Mammary epithelial cell (primary cell): ENCODE results near the gene STRIP2.

Source experiments
- CTCF ChIP-seq, 2 donors: IDR thresholded peaks in 1 of 2; conservative IDR thresholded peaks in 1 of 2; 2 replicates each; pipeline ENCODE4 v1.5.1; 2011 to 2012; ENCODE audit warnings: inconsistent platforms in 2 of 2, low read length in 2 of 2, mild to moderate bottlenecking in 2 of 2, control low read depth in 1 of 2, low read depth in 1 of 2; ENCODE audit not compliant: insufficient read depth in 1 of 2; ENCODE audit errors: extremely low read depth in 1 of 2
- EZH2 ChIP-seq: IDR thresholded peaks from 2 replicates; pipeline ENCODE4 v1.6.1; 2012; ENCODE audit warnings: low read length, inconsistent platforms, borderline replicate concordance

- TF ChIP-seq CTCF (conservative IDR thresholded peaks at IDR 0.05 in 1 of 2, IDR thresholded peaks at IDR 0.05 in 1 of 2; ENCODE audit: extremely low read depth in 1 of 2, insufficient read depth in 1 of 2, low read depth in 1 of 2, low read length in 2 of 2) = no peak
- no peak for TF ChIP-seq EZH2
Observed at GRCh38 chr7:129480674-129481363, 46.6 kb downstream of the STRIP2 start.
